Spinal cord (tissue), 10 donors: ENCODE results near the gene RPTOR. TPM values are rescaled to one million over a fixed set of nuclear protein-coding genes. Genes with fewer than 3 reads are reported as not detected.

Source experiments
- DNase-seq, 6 donors: peaks; one replicate each; pipeline versions ENCODE4 v3.0.0 to v3.0.0-alpha.2; 2013 to 2015; ENCODE audit warnings: low spot score in 6 of 6, low read depth in 4 of 6
- H3K27ac ChIP-seq: one replicate; pipeline ENCODE4 v1.5.1; 2013; ENCODE audit warnings: low read depth, low read length, control low read depth
- H3K27me3 ChIP-seq: one replicate; pipeline ENCODE4 v1.6.1; 2013; ENCODE audit warnings: low read length; ENCODE audit not compliant: control insufficient read depth, insufficient read depth
- H3K36me3 ChIP-seq: one replicate; pipeline ENCODE4 v1.6.1; 2013; ENCODE audit warnings: low read length; ENCODE audit not compliant: control insufficient read depth, insufficient read depth
- H3K4me1 ChIP-seq: one replicate; pipeline ENCODE4 v1.6.1; 2013; ENCODE audit warnings: low read length; ENCODE audit not compliant: control insufficient read depth, insufficient read depth
- H3K4me3 ChIP-seq: one replicate; pipeline ENCODE4 v1.5.1; 2013; ENCODE audit warnings: low read depth, low read length, control low read depth
- H3K9me3 ChIP-seq: one replicate; pipeline ENCODE4 v1.6.1; 2013; ENCODE audit warnings: low read length; ENCODE audit not compliant: control insufficient read depth, insufficient read depth
- WGBS: methylation state at CpG from one replicate; pipeline ENCODE4 v1.1.5; 2013; ENCODE audit warnings: missing lambda C conversion rate; ENCODE audit not compliant: insufficient coverage; 5-methylcytosine and 5-hydroxymethylcytosine counted together
- polyA plus RNA-seq, 2 donors: library from polyadenylated mRNA; unstranded; fragments of 120-200 nt; gene quantifications; one replicate each; pipeline ENCODE4 v1.2.1, GENCODE V29; 2013; ENCODE audit not compliant: insufficient read length in 2 of 2
- total RNA-seq, 2 donors: library from RNA; depleted of rRNA in 1 of 2; stranded (reverse); fragments of 120-200 nt in 1 of 2; fragments of >200 nt in 1 of 2; gene quantifications; one replicate each; pipeline versions ENCODE4 v1.2.3 to v1.2.4, GENCODE V29; 2013 to 2014
- donor health status: healthy.

The RPTOR gene
- total and polyA plus RNA-seq, 4 donors: 17.1 to 27.2 (median 21.6) TPM

- peaks cover 47% of the 10 kb centered on the region for H3K4me1 ChIP-seq
- H3K27ac ChIP-seq: no peak overlapping the region
- H3K27me3 ChIP-seq: no peaks in the 10 kb centered on the region
- no peak for DNase-seq
- H3K36me3 ChIP-seq: peaks cover 12% of the 10 kb centered on the region
- 88% methylated on average over 4 of the region's 6 CpGs for WGBS
- no peaks in the 10 kb centered on the region for H3K9me3 ChIP-seq
- no peak overlapping the region for H3K4me3 ChIP-seq
These were observed 232.6 kb downstream of the RPTOR start for GRCh38 chr17:80777274-80777673.

- Histone ChIP-seq H3K27ac (no peak overlapping the region), H3K36me3 (peaks cover 12% of the 10 kb centered on the region), H3K4me3 (no peak overlapping the region), H3K9me3 (no peaks in the 10 kb centered on the region), H3K4me1 (peaks cover 40% of the 10 kb centered on the region), H3K27me3 (no peaks in the 10 kb centered on the region)
- no peak for DNase-seq
- 99% methylated on average over 13 of the region's 13 CpGs for WGBS
These were observed 234.1 kb downstream of the RPTOR start for GRCh38 chr17:80778716-80779115.

GRCh38 chr17:80779336-80779735, 234.7 kb downstream of the RPTOR start:
- Histone ChIP-seq H3K36me3 (peaks cover 12% of the 10 kb centered on the region), H3K27me3 (no peaks in the 10 kb centered on the region), H3K4me3 (no peak overlapping the region), H3K9me3 (no peaks in the 10 kb centered on the region), H3K27ac (no peak overlapping the region), H3K4me1 (peaks cover 34% of the 10 kb centered on the region)
- no peak for DNase-seq
- WGBS: 91% methylated on average over 24 of the region's 24 CpGs

GRCh38 chr17:80779961-80780380, 235.3 kb downstream of the RPTOR start:
- Histone ChIP-seq H3K27me3 (no peaks in the 10 kb centered on the region), H3K27ac (no peak overlapping the region), H3K4me1 (peaks cover 28% of the 10 kb centered on the region), H3K9me3 (no peaks in the 10 kb centered on the region), H3K36me3 (peaks cover 7% of the 10 kb centered on the region), H3K4me3 (no peak overlapping the region)
- 84% methylated on average over 16 of the region's 16 CpGs for WGBS
- DNase-seq: peak in 1 of 6 donors; percentile 59

GRCh38 chr17:80780381-80781198, 236.0 kb downstream of the RPTOR start:
- no peaks in the 10 kb centered on the region for H3K9me3 ChIP-seq
- H3K27ac ChIP-seq: no peak overlapping the region
- no peak for DNase-seq
- H3K27me3 ChIP-seq: no peaks in the 10 kb centered on the region
- WGBS: 61% methylated on average over 3 of the region's 19 CpGs
- peaks cover 7% of the 10 kb centered on the region for H3K36me3 ChIP-seq
- no peak overlapping the region for H3K4me3 ChIP-seq
- H3K4me1 ChIP-seq: peaks cover 32% of the 10 kb centered on the region

- Histone ChIP-seq H3K36me3 (peaks cover 7% of the 10 kb centered on the region), H3K4me1 (peaks cover 35% of the 10 kb centered on the region), H3K27ac (no peak overlapping the region), H3K4me3 (no peak overlapping the region), H3K27me3 (no peaks in the 10 kb centered on the region), H3K9me3 (no peaks in the 10 kb centered on the region)
- DNase-seq: no peak
- WGBS: 75% methylated on average over 7 of the region's 13 CpGs
These were observed 236.6 kb downstream of the RPTOR start for GRCh38 chr17:80781211-80781610.

- WGBS: 68% methylated on average over 14 of the region's 14 CpGs
- Histone ChIP-seq H3K9me3 (no peaks in the 10 kb centered on the region), H3K4me1 (peaks cover 39% of the 10 kb centered on the region), H3K27me3 (no peaks in the 10 kb centered on the region), H3K36me3 (peaks cover 7% of the 10 kb centered on the region), H3K4me3 (no peak overlapping the region), H3K27ac (no peak overlapping the region)
- DNase-seq: peak in 1 of 6 donors; percentile 41
These were observed 237.2 kb downstream of the RPTOR start for GRCh38 chr17:80781807-80782277.

GRCh38 chr17:80782536-80783427, 238.1 kb downstream of the RPTOR start:
- H3K4me3 ChIP-seq: no peak overlapping the region
- no peaks in the 10 kb centered on the region for H3K27me3 ChIP-seq
- WGBS: 68% methylated on average over 10 of the region's 16 CpGs
- H3K36me3 ChIP-seq: peaks cover 7% of the 10 kb centered on the region
- H3K27ac ChIP-seq: no peak overlapping the region
- no peak for DNase-seq
- no peaks in the 10 kb centered on the region for H3K9me3 ChIP-seq
- H3K4me1 ChIP-seq: peaks cover 39% of the 10 kb centered on the region

GRCh38 chr17:80783486-80783885, 238.8 kb downstream of the RPTOR start:
- H3K27ac ChIP-seq: no peak overlapping the region
- no peaks in the 10 kb centered on the region for H3K27me3 ChIP-seq
- peaks cover 39% of the 10 kb centered on the region for H3K4me1 ChIP-seq
- H3K4me3 ChIP-seq: no peak overlapping the region
- 59% methylated on average over 7 of the region's 8 CpGs for WGBS
- DNase-seq: peak in 2 of 6 donors; percentile 51 to 55
- peaks cover 7% of the 10 kb centered on the region for H3K36me3 ChIP-seq
- no peaks in the 10 kb centered on the region for H3K9me3 ChIP-seq
